ENCODE results near the gene GABRB3. TPM values are rescaled to one million over a fixed set of nuclear protein-coding genes. Genes with fewer than 3 reads are reported as not detected.

Gene GABRB3
- total RNA-seq, 1 donor from 2014 or later, result 47.9 TPM

DNA sequence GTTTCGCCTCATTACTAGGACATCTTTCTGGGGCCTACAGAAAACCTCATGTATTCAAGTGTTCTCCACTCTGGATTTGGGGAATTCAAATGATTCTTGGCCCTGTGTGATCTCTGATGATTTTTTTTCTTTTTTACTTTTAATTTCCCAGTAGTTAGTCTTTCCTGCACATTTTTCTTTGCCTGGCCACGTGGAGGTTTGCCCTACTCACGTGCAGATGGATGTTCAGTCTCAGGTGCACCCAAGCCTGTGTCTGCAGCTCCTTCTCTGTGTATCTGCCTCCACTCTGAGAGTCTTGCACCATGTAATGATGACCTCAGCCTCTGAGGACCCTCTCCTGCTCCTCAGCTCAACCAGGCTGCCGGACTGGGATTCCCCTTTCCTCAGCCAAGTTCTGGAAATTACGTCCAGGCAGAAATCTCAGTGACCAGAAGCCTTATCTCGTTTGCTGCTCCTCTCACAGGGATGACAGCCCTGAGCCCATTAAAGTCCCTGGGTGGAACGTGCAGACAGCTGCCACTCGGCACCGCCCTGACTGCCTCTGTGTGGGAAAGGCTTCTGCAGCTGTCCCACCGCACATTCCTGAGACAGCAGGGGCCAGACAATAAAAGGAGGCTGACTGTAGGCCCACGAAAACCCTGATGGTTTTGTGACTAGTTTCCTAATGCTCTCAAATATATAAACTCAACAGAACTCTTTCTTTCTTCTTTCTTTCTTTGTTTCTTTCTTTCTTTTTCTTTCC lies 31.4 kb upstream of the GABRB3 start:
- Mint-ChIP-seq H3K4me3 (ENCODE audit: unreplicated experiment) (no peak overlapping the region), H3K4me1 (ENCODE audit: low read depth, unreplicated experiment) (no peaks in the 10 kb centered on the region), H3K27me3 (ENCODE audit: low read depth, unreplicated experiment) (no peaks in the 10 kb centered on the region), H3K36me3 (ENCODE audit: low read depth, unreplicated experiment) (no peaks in the 10 kb centered on the region), H3K27ac (ENCODE audit: unreplicated experiment) (no peak overlapping the region), H3K9me3 (ENCODE audit: unreplicated experiment) (no peaks in the 10 kb centered on the region)
- no peaks in the 10 kb centered on the region for H3K79me2 ChIP-seq (ENCODE audit: insufficient read depth, low read length)
- no peak overlapping the region for H3K4me3 ChIP-seq (ENCODE audit: insufficient read depth, low read depth, low read length)
- FAIRE-seq (no peak), DNase-seq (ENCODE audit: low read depth) (no peak)
- no peaks in the 10 kb centered on the region for H4K20me1 ChIP-seq (ENCODE audit: insufficient read depth, low read length)
- H3K27me3 ChIP-seq (ENCODE audit: insufficient read depth, low read length), result no peaks in the 10 kb centered on the region
- H3K4me1 ChIP-seq (ENCODE audit: insufficient read depth, low read length), result no peaks in the 10 kb centered on the region
- H3K4me2 ChIP-seq (ENCODE audit: low read length), result no peak overlapping the region
- H2AFZ ChIP-seq (ENCODE audit: low read depth, low read length), result no peak overlapping the region
- H3K27ac ChIP-seq (ENCODE audit: low read depth, low read length), result no peak overlapping the region
- H3K9ac ChIP-seq (ENCODE audit: low read length), result no peak overlapping the region
- no peak for TF ChIP-seq EZH2 (IDR thresholded peaks at IDR 0.05; ENCODE audit: insufficient read depth, low read length)
- TF ChIP-seq, protein P1, sequence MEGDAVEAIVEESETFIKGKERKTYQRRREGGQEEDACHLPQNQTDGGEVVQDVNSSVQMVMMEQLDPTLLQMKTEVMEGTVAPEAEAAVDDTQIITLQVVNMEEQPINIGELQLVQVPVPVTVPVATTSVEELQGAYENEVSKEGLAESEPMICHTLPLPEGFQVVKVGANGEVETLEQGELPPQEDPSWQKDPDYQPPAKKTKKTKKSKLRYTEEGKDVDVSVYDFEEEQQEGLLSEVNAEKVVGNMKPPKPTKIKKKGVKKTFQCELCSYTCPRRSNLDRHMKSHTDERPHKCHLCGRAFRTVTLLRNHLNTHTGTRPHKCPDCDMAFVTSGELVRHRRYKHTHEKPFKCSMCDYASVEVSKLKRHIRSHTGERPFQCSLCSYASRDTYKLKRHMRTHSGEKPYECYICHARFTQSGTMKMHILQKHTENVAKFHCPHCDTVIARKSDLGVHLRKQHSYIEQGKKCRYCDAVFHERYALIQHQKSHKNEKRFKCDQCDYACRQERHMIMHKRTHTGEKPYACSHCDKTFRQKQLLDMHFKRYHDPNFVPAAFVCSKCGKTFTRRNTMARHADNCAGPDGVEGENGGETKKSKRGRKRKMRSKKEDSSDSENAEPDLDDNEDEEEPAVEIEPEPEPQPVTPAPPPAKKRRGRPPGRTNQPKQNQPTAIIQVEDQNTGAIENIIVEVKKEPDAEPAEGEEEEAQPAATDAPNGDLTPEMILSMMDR (IDR thresholded peaks at IDR 0.05; ENCODE audit: insufficient read depth, low read depth, low read length), result no peak
- H3K36me3 ChIP-seq (ENCODE audit: insufficient read depth, low read length), result no peaks in the 10 kb centered on the region
- H3K9me3 ChIP-seq (ENCODE audit: insufficient read depth, low read depth, low read length), result peaks cover 9% of the 10 kb centered on the region

DNA sequence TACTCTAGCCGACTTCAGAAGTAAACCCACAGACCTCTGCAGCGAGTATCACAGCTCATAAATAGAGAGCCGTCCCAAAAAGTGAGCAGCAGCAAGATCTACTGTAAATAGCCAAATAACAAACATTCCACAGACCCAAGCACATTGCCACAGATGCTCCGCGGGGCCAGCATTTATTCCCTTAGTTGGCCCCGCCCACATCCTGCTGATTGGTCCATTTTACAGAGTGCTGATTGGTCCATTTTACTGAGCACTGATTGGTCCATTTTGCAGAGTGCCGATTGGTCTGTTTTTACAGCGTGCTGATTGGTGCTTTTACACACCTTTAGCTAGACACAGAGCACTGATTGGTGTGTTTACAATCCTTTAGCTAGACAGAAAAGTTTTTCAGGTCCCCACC lies 17.3 kb upstream of the GABRB3 start:
- H3K9ac ChIP-seq (ENCODE audit: low read length), result no peak overlapping the region
- H3K36me3 ChIP-seq (ENCODE audit: insufficient read depth, low read length), result no peaks in the 10 kb centered on the region
- no peak overlapping the region for H3K27ac ChIP-seq (ENCODE audit: low read depth, low read length)
- H3K9me3 ChIP-seq (ENCODE audit: insufficient read depth, low read depth, low read length), result peaks cover 4% of the 10 kb centered on the region
- no peaks in the 10 kb centered on the region for H3K4me1 ChIP-seq (ENCODE audit: insufficient read depth, low read length)
- H3K9me3 Mint-ChIP-seq (ENCODE audit: unreplicated experiment), result peaks cover 4% of the 10 kb centered on the region
- no peaks in the 10 kb centered on the region for H3K36me3 Mint-ChIP-seq (ENCODE audit: low read depth, unreplicated experiment)
- no peak overlapping the region for H3K4me3 ChIP-seq (ENCODE audit: insufficient read depth, low read depth, low read length)
- no peak overlapping the region for H2AFZ ChIP-seq (ENCODE audit: low read depth, low read length)
- H4K20me1 ChIP-seq (ENCODE audit: insufficient read depth, low read length), result no peaks in the 10 kb centered on the region
- DNase-seq (ENCODE audit: low read depth) (no peak), FAIRE-seq (no peak)
- no peak overlapping the region for H3K27ac Mint-ChIP-seq (ENCODE audit: unreplicated experiment)
- H3K4me1 Mint-ChIP-seq (ENCODE audit: low read depth, unreplicated experiment), result no peaks in the 10 kb centered on the region
- no peaks in the 10 kb centered on the region for H3K27me3 Mint-ChIP-seq (ENCODE audit: low read depth, unreplicated experiment)
- no peaks in the 10 kb centered on the region for H3K27me3 ChIP-seq (ENCODE audit: insufficient read depth, low read length)
- no peaks in the 10 kb centered on the region for H3K79me2 ChIP-seq (ENCODE audit: insufficient read depth, low read length)
- no peak overlapping the region for H3K4me3 Mint-ChIP-seq (ENCODE audit: unreplicated experiment)
- no peak overlapping the region for H3K4me2 ChIP-seq (ENCODE audit: low read length)
- TF ChIP-seq EZH2 (IDR thresholded peaks at IDR 0.05; ENCODE audit: insufficient read depth, low read length), result no peak
- TF ChIP-seq, protein P1 (IDR thresholded peaks at IDR 0.05; ENCODE audit: insufficient read depth, low read depth, low read length), result no peak

DNA sequence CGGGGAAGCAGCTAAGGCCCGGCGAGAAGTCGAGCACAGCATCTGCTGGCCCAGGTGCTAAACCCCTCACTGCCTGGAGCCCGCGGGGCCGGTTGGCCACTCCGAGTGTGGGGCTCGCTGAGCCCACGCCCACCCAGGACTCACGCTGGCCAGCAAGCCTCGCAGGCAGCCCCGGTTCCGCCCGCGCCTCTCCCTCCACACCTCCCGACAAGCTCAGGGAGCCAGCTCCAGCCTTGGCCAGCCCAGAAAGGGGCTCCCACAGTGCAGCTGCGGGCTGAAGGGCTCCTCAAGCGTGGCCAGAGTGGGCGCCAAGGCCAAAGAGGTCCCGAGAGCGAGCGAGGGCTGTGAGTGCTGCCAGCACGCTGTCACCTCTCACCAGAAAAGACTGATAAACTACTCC lies 8.9 kb upstream of the GABRB3 start:
- H3K9me3 Mint-ChIP-seq (ENCODE audit: unreplicated experiment), result no peaks in the 10 kb centered on the region
- no peak overlapping the region for H2AFZ ChIP-seq (ENCODE audit: low read depth, low read length)
- peaks cover 4% of the 10 kb centered on the region for H3K27me3 Mint-ChIP-seq (ENCODE audit: low read depth, unreplicated experiment)
- no peaks in the 10 kb centered on the region for H3K9me3 ChIP-seq (ENCODE audit: insufficient read depth, low read depth, low read length)
- FAIRE-seq (no peak), DNase-seq (ENCODE audit: low read depth) (no peak)
- no peaks in the 10 kb centered on the region for H3K79me2 ChIP-seq (ENCODE audit: insufficient read depth, low read length)
- H3K4me2 ChIP-seq (ENCODE audit: low read length), result no peak overlapping the region
- no peak overlapping the region for H3K27ac ChIP-seq (ENCODE audit: low read depth, low read length)
- H3K4me3 ChIP-seq (ENCODE audit: insufficient read depth, low read depth, low read length), result no peak overlapping the region
- no peaks in the 10 kb centered on the region for H3K36me3 Mint-ChIP-seq (ENCODE audit: low read depth, unreplicated experiment)
- no peak for TF ChIP-seq EZH2 (IDR thresholded peaks at IDR 0.05; ENCODE audit: insufficient read depth, low read length)
- TF ChIP-seq, protein P1 (IDR thresholded peaks at IDR 0.05; ENCODE audit: insufficient read depth, low read depth, low read length), result no peak
- no peaks in the 10 kb centered on the region for H3K4me1 ChIP-seq (ENCODE audit: insufficient read depth, low read length)
- H4K20me1 ChIP-seq (ENCODE audit: insufficient read depth, low read length), result no peaks in the 10 kb centered on the region
- H3K27me3 ChIP-seq (ENCODE audit: insufficient read depth, low read length), result no peaks in the 10 kb centered on the region
- no peaks in the 10 kb centered on the region for H3K4me1 Mint-ChIP-seq (ENCODE audit: low read depth, unreplicated experiment)
- no peaks in the 10 kb centered on the region for H3K36me3 ChIP-seq (ENCODE audit: insufficient read depth, low read length)
- H3K4me3 Mint-ChIP-seq (ENCODE audit: unreplicated experiment), result no peak overlapping the region
- H3K27ac Mint-ChIP-seq (ENCODE audit: unreplicated experiment), result no peak overlapping the region
- no peak overlapping the region for H3K9ac ChIP-seq (ENCODE audit: low read length)

Data from astrocyte (in vitro differentiated cells and primary cell).